ENCODE data around the gene NEU2. TPM values are rescaled to one million over a fixed set of nuclear protein-coding genes. Genes with fewer than 3 reads are reported as not detected.

NEU2 gene
- total RNA-seq, 1 experiment from 2014 or later = not detected

DNA sequence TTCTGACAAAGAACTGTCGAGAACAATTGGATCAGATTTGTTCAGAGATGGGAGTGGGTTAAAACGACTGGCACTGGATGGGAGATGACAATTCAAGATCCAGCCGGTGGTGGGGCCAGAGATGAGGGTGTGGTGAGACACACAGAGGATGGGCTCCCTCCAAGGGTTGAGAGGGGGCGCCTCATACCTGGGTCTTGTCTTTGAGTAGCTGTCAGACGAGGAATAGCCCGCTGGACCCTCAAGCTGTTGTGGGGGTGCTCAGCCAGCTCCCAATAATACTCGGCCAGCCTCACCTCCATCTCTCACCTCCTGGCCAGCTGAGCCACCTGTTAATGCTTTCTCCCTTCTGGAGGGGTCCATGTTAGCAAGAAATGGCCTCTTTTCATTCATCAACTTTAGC, 41.6 kb downstream of the NEU2 start:
- ChIA-PET RAD21 (ENCODE audit: low non-redundant PET in 1 of 2, low total read pairs in 2 of 2, uncharacterized antibody in 2 of 2, unreplicated experiment in 2 of 2) (no interaction called here), POLR2A (no interaction called here), CTCF (no interaction called here)
- TF ChIP-seq YY1 (IDR thresholded peaks at IDR 0.05; ENCODE audit: extremely low read depth, insufficient replicate concordance, low read depth, low read length) (no peak), ELF1 (IDR thresholded peaks at IDR 0.05; ENCODE audit: borderline replicate concordance, low read depth) (no peak), POLR2AphosphoS5 (IDR thresholded peaks at IDR 0.05; ENCODE audit: low read depth, low read length) (no peak), ZNF274 (IDR thresholded peaks at IDR 0.05; ENCODE audit: low read depth, low read length) (no peak), SRF (IDR thresholded peaks at IDR 0.05; ENCODE audit: low read depth) (no peak), ZFX (IDR thresholded peaks at IDR 0.05) (no peak), TCF7L2 (IDR thresholded peaks at IDR 0.05; ENCODE audit: borderline replicate concordance, extremely low read depth, insufficient read depth, insufficient read length) (no peak), SP1 (IDR thresholded peaks at IDR 0.05; ENCODE audit: low read depth) (no peak), FOSL1 (IDR thresholded peaks at IDR 0.05; ENCODE audit: low read depth) (no peak), CBX3 (IDR thresholded peaks at IDR 0.05; ENCODE audit: low read depth) (no peak), CEBPB (IDR thresholded peaks at IDR 0.05; ENCODE audit: low read depth) (no peak), RAD21 (IDR thresholded peaks at IDR 0.05; ENCODE audit: low read depth) (no peak), EGR1 (IDR thresholded peaks at IDR 0.05; ENCODE audit: low read depth) (no peak), JUND (IDR thresholded peaks at IDR 0.05) (no peak), EZH2 (IDR thresholded peaks at IDR 0.05) (no peak)
- TF ChIP-seq, protein P1, sequence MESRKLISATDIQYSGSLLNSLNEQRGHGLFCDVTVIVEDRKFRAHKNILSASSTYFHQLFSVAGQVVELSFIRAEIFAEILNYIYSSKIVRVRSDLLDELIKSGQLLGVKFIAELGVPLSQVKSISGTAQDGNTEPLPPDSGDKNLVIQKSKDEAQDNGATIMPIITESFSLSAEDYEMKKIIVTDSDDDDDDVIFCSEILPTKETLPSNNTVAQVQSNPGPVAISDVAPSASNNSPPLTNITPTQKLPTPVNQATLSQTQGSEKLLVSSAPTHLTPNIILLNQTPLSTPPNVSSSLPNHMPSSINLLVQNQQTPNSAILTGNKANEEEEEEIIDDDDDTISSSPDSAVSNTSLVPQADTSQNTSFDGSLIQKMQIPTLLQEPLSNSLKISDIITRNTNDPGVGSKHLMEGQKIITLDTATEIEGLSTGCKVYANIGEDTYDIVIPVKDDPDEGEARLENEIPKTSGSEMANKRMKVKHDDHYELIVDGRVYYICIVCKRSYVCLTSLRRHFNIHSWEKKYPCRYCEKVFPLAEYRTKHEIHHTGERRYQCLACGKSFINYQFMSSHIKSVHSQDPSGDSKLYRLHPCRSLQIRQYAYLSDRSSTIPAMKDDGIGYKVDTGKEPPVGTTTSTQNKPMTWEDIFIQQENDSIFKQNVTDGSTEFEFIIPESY (IDR thresholded peaks at IDR 0.05; ENCODE audit: extremely low read depth, insufficient replicate concordance, low read length) = no peak
- TF ChIP-seq, protein P2, sequence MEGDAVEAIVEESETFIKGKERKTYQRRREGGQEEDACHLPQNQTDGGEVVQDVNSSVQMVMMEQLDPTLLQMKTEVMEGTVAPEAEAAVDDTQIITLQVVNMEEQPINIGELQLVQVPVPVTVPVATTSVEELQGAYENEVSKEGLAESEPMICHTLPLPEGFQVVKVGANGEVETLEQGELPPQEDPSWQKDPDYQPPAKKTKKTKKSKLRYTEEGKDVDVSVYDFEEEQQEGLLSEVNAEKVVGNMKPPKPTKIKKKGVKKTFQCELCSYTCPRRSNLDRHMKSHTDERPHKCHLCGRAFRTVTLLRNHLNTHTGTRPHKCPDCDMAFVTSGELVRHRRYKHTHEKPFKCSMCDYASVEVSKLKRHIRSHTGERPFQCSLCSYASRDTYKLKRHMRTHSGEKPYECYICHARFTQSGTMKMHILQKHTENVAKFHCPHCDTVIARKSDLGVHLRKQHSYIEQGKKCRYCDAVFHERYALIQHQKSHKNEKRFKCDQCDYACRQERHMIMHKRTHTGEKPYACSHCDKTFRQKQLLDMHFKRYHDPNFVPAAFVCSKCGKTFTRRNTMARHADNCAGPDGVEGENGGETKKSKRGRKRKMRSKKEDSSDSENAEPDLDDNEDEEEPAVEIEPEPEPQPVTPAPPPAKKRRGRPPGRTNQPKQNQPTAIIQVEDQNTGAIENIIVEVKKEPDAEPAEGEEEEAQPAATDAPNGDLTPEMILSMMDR (IDR thresholded peaks at IDR 0.05 in 2 of 3, conservative IDR thresholded peaks at IDR 0.05 in 1 of 3; ENCODE audit: borderline replicate concordance in 1 of 3, insufficient read depth in 1 of 3, low read depth in 2 of 3, low read length in 2 of 3) = no peak
- TF ChIP-seq, protein P3, sequence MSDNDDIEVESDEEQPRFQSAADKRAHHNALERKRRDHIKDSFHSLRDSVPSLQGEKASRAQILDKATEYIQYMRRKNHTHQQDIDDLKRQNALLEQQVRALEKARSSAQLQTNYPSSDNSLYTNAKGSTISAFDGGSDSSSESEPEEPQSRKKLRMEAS (IDR thresholded peaks at IDR 0.05) = no peak
- TF ChIP-seq, protein P4, sequence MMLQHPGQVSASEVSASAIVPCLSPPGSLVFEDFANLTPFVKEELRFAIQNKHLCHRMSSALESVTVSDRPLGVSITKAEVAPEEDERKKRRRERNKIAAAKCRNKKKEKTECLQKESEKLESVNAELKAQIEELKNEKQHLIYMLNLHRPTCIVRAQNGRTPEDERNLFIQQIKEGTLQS (IDR thresholded peaks at IDR 0.05) = no peak
- TF ChIP-seq, protein P5, sequence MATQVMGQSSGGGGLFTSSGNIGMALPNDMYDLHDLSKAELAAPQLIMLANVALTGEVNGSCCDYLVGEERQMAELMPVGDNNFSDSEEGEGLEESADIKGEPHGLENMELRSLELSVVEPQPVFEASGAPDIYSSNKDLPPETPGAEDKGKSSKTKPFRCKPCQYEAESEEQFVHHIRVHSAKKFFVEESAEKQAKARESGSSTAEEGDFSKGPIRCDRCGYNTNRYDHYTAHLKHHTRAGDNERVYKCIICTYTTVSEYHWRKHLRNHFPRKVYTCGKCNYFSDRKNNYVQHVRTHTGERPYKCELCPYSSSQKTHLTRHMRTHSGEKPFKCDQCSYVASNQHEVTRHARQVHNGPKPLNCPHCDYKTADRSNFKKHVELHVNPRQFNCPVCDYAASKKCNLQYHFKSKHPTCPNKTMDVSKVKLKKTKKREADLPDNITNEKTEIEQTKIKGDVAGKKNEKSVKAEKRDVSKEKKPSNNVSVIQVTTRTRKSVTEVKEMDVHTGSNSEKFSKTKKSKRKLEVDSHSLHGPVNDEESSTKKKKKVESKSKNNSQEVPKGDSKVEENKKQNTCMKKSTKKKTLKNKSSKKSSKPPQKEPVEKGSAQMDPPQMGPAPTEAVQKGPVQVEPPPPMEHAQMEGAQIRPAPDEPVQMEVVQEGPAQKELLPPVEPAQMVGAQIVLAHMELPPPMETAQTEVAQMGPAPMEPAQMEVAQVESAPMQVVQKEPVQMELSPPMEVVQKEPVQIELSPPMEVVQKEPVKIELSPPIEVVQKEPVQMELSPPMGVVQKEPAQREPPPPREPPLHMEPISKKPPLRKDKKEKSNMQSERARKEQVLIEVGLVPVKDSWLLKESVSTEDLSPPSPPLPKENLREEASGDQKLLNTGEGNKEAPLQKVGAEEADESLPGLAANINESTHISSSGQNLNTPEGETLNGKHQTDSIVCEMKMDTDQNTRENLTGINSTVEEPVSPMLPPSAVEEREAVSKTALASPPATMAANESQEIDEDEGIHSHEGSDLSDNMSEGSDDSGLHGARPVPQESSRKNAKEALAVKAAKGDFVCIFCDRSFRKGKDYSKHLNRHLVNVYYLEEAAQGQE (IDR thresholded peaks at IDR 0.05; ENCODE audit: low read depth) = no peak
- Histone ChIP-seq H3K9me2 (ENCODE audit: insufficient read depth) (no peaks in the 10 kb centered on the region), H3K4me1 (ENCODE audit: control insufficient read depth in 1 of 2, insufficient read depth in 2 of 2, low read length in 2 of 2) (no peaks in the 10 kb centered on the region), H3K9me3 (ENCODE audit: control insufficient read depth in 1 of 2, insufficient read depth in 1 of 2, low read depth in 1 of 2, low read length in 2 of 2) (no peaks in the 10 kb centered on the region), H3K27ac (ENCODE audit: low read depth, low read length) (no peak overlapping the region), H3K4me3 (replicated peaks in 1 of 2; ENCODE audit: low read depth in 1 of 2, low read length in 2 of 2) (no peak overlapping the region), H3K79me2 (ENCODE audit: insufficient read depth, low read length) (no peaks in the 10 kb centered on the region), H4K20me1 (ENCODE audit: insufficient read depth) (no peaks in the 10 kb centered on the region), H3K4me2 (ENCODE audit: low read length) (no peak overlapping the region), H2AFZ (ENCODE audit: low read depth, low read length, poor library complexity, severe bottlenecking) (no peak overlapping the region), H3K36me3 (ENCODE audit: control insufficient read depth in 1 of 2, insufficient read depth in 2 of 2, low read length in 2 of 2) (no peaks in the 10 kb centered on the region), H3K27me3 (ENCODE audit: insufficient read depth, low read length) (no peaks in the 10 kb centered on the region), H3K9ac (ENCODE audit: low read length) (no peak overlapping the region)
- intact Hi-C loops (cut with micrococcal nuclease) = no loop called here
- no peak for DNase-seq (ENCODE audit: low read depth, low spot score)
- ATAC-seq = no peak
- no TSS peak for BruUV-seq (replicated peaks)

All from HCT116 (cell line).